Measurements from ENCODE around the gene NDUFAF2. TPM values are rescaled to one million over a fixed set of nuclear protein-coding genes. Genes with fewer than 3 reads are reported as not detected.

NDUFAF2 gene
- total and polyA plus RNA-seq, 2 of the 13 experiments (the other 11 are each of a cell fraction or from before 2014, with no cell fraction given), result 34.0 to 78.4 TPM

DNA sequence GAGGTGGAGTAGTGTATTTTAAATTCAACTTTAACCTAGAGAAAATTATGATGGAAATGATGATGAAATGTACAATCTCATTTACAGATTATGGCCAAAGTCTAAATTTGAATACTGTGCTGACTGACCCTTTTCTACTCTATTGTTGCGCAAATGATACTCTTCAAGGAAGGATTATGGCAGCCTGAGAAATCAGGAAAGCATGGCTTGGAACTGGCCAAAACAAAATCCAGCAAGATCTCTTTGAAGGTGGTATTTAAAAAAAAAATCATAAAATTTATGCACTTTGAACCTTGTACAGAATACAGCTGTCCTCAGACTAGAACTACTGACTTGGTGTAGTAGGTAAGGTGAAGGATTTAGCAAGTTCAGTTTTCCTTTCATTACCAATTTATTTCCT is 105.3 kb downstream of the NDUFAF2 start:
- TF ChIP-seq TCF7 (IDR thresholded peaks at IDR 0.05; ENCODE audit: low read depth), result no peak
- H3K9me3 ChIP-seq (ENCODE audit: low read length), result no peaks in the 10 kb centered on the region
- WGBS (ENCODE audit: low lambda C conversion rate), result 100% methylated on average over 1 of the region's 1 CpG
- intact Hi-C loops (cut with micrococcal nuclease; ENCODE audit: unreplicated experiment), result loop anchor here (10.0 kb wide), 1 partner anchor 285 kb away; the partner anchor contains the start of gene ZSWIM6
- H3K79me2 ChIP-seq (ENCODE audit: insufficient read depth, low read length), result no peaks in the 10 kb centered on the region
- no peak overlapping the region for H3K4me3 ChIP-seq (replicated peaks in 1 of 3; ENCODE audit: insufficient read depth in 1 of 3, low read depth in 2 of 3, low read length in 3 of 3)
- DNase-seq (ENCODE audit: low spot score) (no peak), FAIRE-seq (no peak), ATAC-seq (no peak)
- H3K4me2 ChIP-seq (ENCODE audit: low read depth, low read length), result no peak overlapping the region
- ChIA-PET CTCF (ENCODE audit: low intra/inter-chr PET ratio, low total read pairs) (no interaction called here), POLR2A (no interaction called here)
- H3K27ac ChIP-seq (ENCODE audit: extremely low read length, insufficient read depth, low read length), result no peak overlapping the region
- peaks cover 7% of the 10 kb centered on the region; the same call in 1 of the 2 replicates for H3K4me1 ChIP-seq (ENCODE audit: insufficient read depth, low read length)
- H4K20me1 ChIP-seq (ENCODE audit: insufficient read depth, low read length), result no peaks in the 10 kb centered on the region; the same call in none of the 2 replicates
- no peaks in the 10 kb centered on the region for H3K36me3 ChIP-seq (replicated peaks in 1 of 2; ENCODE audit: control insufficient read depth in 1 of 2, insufficient read depth in 2 of 2, low read length in 2 of 2)
- no peaks in the 10 kb centered on the region; a peak in 1 of 5 replicates for H3K27me3 ChIP-seq (ENCODE audit: control insufficient read depth in 1 of 2, insufficient read depth in 2 of 2, low read length in 2 of 2)
- in situ Hi-C loops (cut with HindIII; ENCODE audit: extremely low pct_ligation_motif_present, low pct_unique_long_range_greater_than_20kb), result loop anchor here (25.0 kb wide), 1 partner anchor 612 kb away; no protein-coding TSS in a partner anchor
- no peak overlapping the region for H3K9ac ChIP-seq (ENCODE audit: insufficient read depth, low read depth, low read length)
- no peak overlapping the region for H2AFZ ChIP-seq (ENCODE audit: low read length)
- BruUV-seq (replicated peaks), result no TSS peak

DNA sequence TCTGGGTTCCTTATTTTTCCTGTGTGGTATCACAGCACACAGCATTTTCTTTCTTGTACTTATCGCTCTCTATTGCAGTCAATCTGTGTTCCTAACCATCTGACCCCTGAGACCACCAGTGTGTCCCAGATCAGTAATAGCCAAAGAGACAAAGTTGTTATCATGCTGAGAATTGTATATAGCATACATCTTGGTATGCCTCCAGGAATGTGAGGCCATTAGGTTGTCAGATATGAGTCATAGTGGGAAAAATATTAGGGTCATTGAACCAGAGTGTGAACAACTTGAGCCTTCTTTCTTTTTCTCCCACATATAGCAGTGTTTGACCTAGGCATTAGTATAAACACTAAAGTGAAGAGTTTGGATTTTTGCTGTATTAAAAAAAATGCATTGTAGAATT is 106.3 kb downstream of the NDUFAF2 start:
- DNase-seq (ENCODE audit: low spot score) (peak; percentile 5), FAIRE-seq (no peak), ATAC-seq (no peak)
- no peaks in the 10 kb centered on the region for H3K36me3 ChIP-seq (replicated peaks in 1 of 2; ENCODE audit: control insufficient read depth in 1 of 2, insufficient read depth in 2 of 2, low read length in 2 of 2)
- H3K4me1 ChIP-seq (ENCODE audit: insufficient read depth, low read length), result peaks cover 7% of the 10 kb centered on the region; the same call in 1 of the 2 replicates
- no peak overlapping the region for H3K9ac ChIP-seq (ENCODE audit: insufficient read depth, low read depth, low read length)
- peaks cover 2% of the 10 kb centered on the region for H4K20me1 ChIP-seq (ENCODE audit: insufficient read depth, low read length)
- H3K79me2 ChIP-seq (ENCODE audit: insufficient read depth, low read length), result no peaks in the 10 kb centered on the region
- no peak overlapping the region for H3K4me3 ChIP-seq (replicated peaks in 1 of 3; ENCODE audit: insufficient read depth in 1 of 3, low read depth in 2 of 3, low read length in 3 of 3)
- CTCF ChIA-PET (ENCODE audit: low intra/inter-chr PET ratio, low total read pairs), result no interaction called here
- no peak overlapping the region for H3K4me2 ChIP-seq (ENCODE audit: low read depth, low read length)
- BruUV-seq (replicated peaks), result no TSS peak
- no peak overlapping the region for H3K27ac ChIP-seq (ENCODE audit: extremely low read length, insufficient read depth, low read length)
- intact Hi-C loops (cut with micrococcal nuclease; ENCODE audit: unreplicated experiment), result loop anchor here (10.0 kb wide), 1 partner anchor 284 kb away; the partner anchor contains the start of gene ZSWIM6
- 100% methylated on average over 1 of the region's 1 CpG for WGBS (ENCODE audit: low lambda C conversion rate)
- TF ChIP-seq ZNF446 (CRISPR knock-in tag; IDR thresholded peaks at IDR 0.05) (no peak), TGIF2 (CRISPR knock-in tag; IDR thresholded peaks at IDR 0.05) (no peak), FOSL2 (CRISPR knock-in tag; IDR thresholded peaks at IDR 0.05) (peak; percentile 23; the same call in 1 of the 2 replicates), FOXA3 (CRISPR knock-in tag; IDR thresholded peaks at IDR 0.05) (no peak), FOXO1 (CRISPR knock-in tag; IDR thresholded peaks at IDR 0.05) (no peak), MZF1 (CRISPR knock-in tag; IDR thresholded peaks at IDR 0.05; ENCODE audit: borderline replicate concordance) (no peak)
- TF ChIP-seq, protein P1, sequence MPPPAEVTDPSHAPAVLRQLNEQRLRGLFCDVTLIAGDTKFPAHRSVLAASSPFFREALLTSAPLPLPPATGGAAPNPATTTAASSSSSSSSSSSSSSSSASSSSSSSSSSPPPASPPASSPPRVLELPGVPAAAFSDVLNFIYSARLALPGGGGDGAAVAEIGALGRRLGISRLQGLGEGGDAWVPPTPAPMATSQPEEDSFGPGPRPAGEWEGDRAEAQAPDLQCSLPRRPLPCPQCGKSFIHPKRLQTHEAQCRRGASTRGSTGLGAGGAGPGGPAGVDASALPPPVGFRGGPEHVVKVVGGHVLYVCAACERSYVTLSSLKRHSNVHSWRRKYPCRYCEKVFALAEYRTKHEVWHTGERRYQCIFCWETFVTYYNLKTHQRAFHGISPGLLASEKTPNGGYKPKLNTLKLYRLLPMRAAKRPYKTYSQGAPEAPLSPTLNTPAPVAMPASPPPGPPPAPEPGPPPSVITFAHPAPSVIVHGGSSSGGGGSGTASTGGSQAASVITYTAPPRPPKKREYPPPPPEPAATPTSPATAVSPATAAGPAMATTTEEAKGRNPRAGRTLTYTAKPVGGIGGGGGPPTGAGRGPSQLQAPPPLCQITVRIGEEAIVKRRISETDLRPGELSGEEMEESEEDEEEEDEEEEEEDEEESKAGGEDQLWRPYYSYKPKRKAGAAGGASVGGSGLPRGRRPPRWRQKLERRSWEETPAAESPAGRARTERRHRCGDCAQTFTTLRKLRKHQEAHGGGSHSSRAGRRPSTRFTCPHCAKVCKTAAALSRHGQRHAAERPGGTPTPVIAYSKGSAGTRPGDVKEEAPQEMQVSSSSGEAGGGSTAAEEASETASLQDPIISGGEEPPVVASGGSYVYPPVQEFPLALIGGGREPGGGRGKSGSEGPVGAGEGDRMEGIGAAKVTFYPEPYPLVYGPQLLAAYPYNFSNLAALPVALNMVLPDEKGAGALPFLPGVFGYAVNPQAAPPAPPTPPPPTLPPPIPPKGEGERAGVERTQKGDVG (CRISPR knock-in tag; IDR thresholded peaks at IDR 0.05; ENCODE audit: borderline replicate concordance), result no peak
- TF ChIP-seq, protein P2, sequence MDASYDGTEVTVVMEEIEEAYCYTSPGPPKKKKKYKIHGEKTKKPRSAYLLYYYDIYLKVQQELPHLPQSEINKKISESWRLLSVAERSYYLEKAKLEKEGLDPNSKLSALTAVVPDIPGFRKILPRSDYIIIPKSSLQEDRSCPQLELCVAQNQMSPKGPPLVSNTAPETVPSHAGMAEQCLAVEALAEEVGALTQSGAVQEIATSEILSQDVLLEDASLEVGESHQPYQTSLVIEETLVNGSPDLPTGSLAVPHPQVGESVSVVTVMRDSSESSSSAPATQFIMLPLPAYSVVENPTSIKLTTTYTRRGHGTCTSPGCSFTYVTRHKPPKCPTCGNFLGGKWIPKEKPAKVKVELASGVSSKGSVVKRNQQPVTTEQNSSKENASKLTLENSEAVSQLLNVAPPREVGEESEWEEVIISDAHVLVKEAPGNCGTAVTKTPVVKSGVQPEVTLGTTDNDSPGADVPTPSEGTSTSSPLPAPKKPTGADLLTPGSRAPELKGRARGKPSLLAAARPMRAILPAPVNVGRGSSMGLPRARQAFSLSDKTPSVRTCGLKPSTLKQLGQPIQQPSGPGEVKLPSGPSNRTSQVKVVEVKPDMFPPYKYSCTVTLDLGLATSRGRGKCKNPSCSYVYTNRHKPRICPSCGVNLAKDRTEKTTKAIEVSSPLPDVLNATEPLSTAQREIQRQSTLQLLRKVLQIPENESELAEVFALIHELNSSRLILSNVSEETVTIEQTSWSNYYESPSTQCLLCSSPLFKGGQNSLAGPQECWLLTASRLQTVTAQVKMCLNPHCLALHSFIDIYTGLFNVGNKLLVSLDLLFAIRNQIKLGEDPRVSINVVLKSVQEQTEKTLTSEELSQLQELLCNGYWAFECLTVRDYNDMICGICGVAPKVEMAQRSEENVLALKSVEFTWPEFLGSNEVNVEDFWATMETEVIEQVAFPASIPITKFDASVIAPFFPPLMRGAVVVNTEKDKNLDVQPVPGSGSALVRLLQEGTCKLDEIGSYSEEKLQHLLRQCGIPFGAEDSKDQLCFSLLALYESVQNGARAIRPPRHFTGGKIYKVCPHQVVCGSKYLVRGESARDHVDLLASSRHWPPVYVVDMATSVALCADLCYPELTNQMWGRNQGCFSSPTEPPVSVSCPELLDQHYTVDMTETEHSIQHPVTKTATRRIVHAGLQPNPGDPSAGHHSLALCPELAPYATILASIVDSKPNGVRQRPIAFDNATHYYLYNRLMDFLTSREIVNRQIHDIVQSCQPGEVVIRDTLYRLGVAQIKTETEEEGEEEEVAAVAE (CRISPR knock-in tag; IDR thresholded peaks at IDR 0.05; ENCODE audit: borderline replicate concordance), result no peak
- H3K9me3 ChIP-seq (ENCODE audit: low read length), result no peaks in the 10 kb centered on the region
- no peaks in the 10 kb centered on the region for H3K27me3 ChIP-seq (ENCODE audit: control insufficient read depth in 1 of 2, insufficient read depth in 2 of 2, low read length in 2 of 2)
- POLR2A ChIA-PET, result no interaction called here
- in situ Hi-C loops (cut with HindIII; ENCODE audit: extremely low pct_ligation_motif_present, low pct_unique_long_range_greater_than_20kb), result loop anchor here (25.0 kb wide), 1 partner anchor 611 kb away; no protein-coding TSS in a partner anchor
- no peak overlapping the region for H2AFZ ChIP-seq (ENCODE audit: low read length)
